ENCODE data around the gene TMEM140. TPM values are rescaled to one million over a fixed set of nuclear protein-coding genes. Genes with fewer than 3 reads are reported as not detected.
A peak's percentile ranks its signal among the peaks of the same experiment; 100 is the strongest.

Gene TMEM140
- polyA plus RNA-seq: 10 to 100 TPM in 3 of 4 donors, 1 to 10 TPM in 1; 5.4 to 19.3 (median 12.4) TPM
- long read RNA-seq, donor 1, transcript TMEM140-201 (2 exons, 1,997 nt): major isoform, 5 of 5 reads
- long read RNA-seq, donor 1, partial matches to known transcripts: 0 of 5 reads
- long read RNA-seq, donor 1, other reads (novel, unspliced or antisense): 0 of 5 reads
- long read RNA-seq, donor 2, partial matches to known transcripts: 0 of 1 reads
- long read RNA-seq, donor 2, other reads (novel, unspliced or antisense): 0 of 1 reads
- long read RNA-seq, donor 3, partial matches to known transcripts: 0 of 4 reads
- long read RNA-seq, donor 3, other reads (novel, unspliced or antisense): 0 of 4 reads
- long read RNA-seq, donor 4: 0 reads
- long read RNA-seq, donor 5, partial matches to known transcripts: 0 of 1 reads
- long read RNA-seq, donor 5, other reads (novel, unspliced or antisense): 0 of 1 reads
- long read RNA-seq, donor 6, transcript TMEM140-201 (2 exons, 1,997 nt): major isoform, 5 of 5 reads
- long read RNA-seq, donor 6, partial matches to known transcripts: 0 of 5 reads
- long read RNA-seq, donor 6, other reads (novel, unspliced or antisense): 0 of 5 reads
- long read RNA-seq, donor 7: 0 reads
- long read RNA-seq, donor 8: 0 reads
- long read RNA-seq, donor 9, partial matches to known transcripts: 0 of 1 reads
- long read RNA-seq, donor 9, other reads (novel, unspliced or antisense): 0 of 1 reads
- long read RNA-seq, donor 10, partial matches to known transcripts: 0 of 1 reads
- long read RNA-seq, donor 10, other reads (novel, unspliced or antisense): 0 of 1 reads

- WGBS, 3 donors: 1 to 3% (median 2%) methylated on average over 13 of the region's 13 CpGs
- Histone ChIP-seq H3K27me3 (ENCODE audit: control insufficient read depth in 3 of 3, insufficient read depth in 3 of 3, low read length in 3 of 3) (no peaks in the 10 kb centered on the region), H3K9me3 (ENCODE audit: control insufficient read depth in 2 of 2, insufficient read depth in 1 of 2, low read depth in 1 of 2, low read length in 1 of 2) (no peaks in the 10 kb centered on the region), H3K4me1 (ENCODE audit: control insufficient read depth in 3 of 3, insufficient read depth in 2 of 3, low read depth in 1 of 3, low read length in 2 of 3) (peaks cover 6 to 11% (median 6%) of the 10 kb centered on the region in 3 donors), H3K4me3 (ENCODE audit: low read depth in 1 of 3, low read length in 3 of 3) (peak within 1 kb of the TSS; percentile 17 to 59 (median 47)), H3K27ac (ENCODE audit: low read depth in 1 of 3, low read length in 2 of 3) (peak within 1 kb of the TSS; percentile 87 to 93 (median 89)), H3K36me3 (ENCODE audit: control insufficient read depth in 3 of 3, insufficient read depth in 2 of 3, low read depth in 1 of 3, low read length in 3 of 3) (peaks cover 0 to 3% (median 0%) of the 10 kb centered on the region in 3 donors)
- peak; percentile 93 to 94 for DNase-seq
- FAIRE-seq: no peak
Observed at GRCh38 chr7:135147899-135148721, at the start of gene TMEM140. Gene TMEM140 (plus strand): TSS chr7:135148072. CDS start chr7:135164442, 16,370 bp downstream.

DNA sequence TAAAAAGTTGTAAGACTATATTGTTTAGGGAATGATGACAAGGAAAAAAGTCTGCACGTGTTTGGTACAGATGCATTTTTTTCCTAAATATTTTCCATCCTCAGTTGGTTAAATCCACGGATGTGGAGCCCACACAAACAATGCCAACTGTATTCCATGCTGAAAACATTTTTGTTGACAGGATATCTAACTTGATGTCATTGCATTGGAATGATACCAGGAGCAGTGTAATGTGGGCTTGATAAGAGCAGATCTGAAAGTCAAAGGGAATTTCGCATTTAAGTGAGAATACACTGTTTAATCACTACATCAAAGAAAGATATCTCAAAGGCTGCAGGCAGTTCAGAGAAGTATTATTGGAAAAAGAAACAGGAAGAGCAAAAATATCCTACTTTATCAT lies 49.5 kb upstream of the TMEM140 start:
- 48 to 51% (median 50%) methylated on average over 3 of the region's 3 CpGs for WGBS, 3 donors
- no peaks in the 10 kb centered on the region for H3K9me3 ChIP-seq (ENCODE audit: control insufficient read depth in 2 of 2, insufficient read depth in 1 of 2, low read depth in 1 of 2, low read length in 1 of 2)
- DNase-seq: no peak
- no peak overlapping the region for H3K4me3 ChIP-seq (ENCODE audit: low read depth in 1 of 3, low read length in 3 of 3)
- H3K36me3 ChIP-seq (ENCODE audit: control insufficient read depth in 3 of 3, insufficient read depth in 2 of 3, low read depth in 1 of 3, low read length in 3 of 3): no peaks in the 10 kb centered on the region
- no peak overlapping the region for H3K27ac ChIP-seq (ENCODE audit: low read depth in 1 of 3, low read length in 2 of 3)
- H3K27me3 ChIP-seq (ENCODE audit: control insufficient read depth in 3 of 3, insufficient read depth in 3 of 3, low read length in 3 of 3): no peaks in the 10 kb centered on the region
- FAIRE-seq: no peak
- no peaks in the 10 kb centered on the region for H3K4me1 ChIP-seq (ENCODE audit: control insufficient read depth in 3 of 3, insufficient read depth in 2 of 3, low read depth in 1 of 3, low read length in 2 of 3)

- no peak overlapping the region for H3K27ac ChIP-seq (ENCODE audit: low read depth in 1 of 3, low read length in 2 of 3)
- H3K9me3 ChIP-seq (ENCODE audit: control insufficient read depth in 2 of 2, insufficient read depth in 1 of 2, low read depth in 1 of 2, low read length in 1 of 2): no peaks in the 10 kb centered on the region
- no peaks in the 10 kb centered on the region for H3K4me1 ChIP-seq (ENCODE audit: control insufficient read depth in 3 of 3, insufficient read depth in 2 of 3, low read depth in 1 of 3, low read length in 2 of 3)
- no peaks in the 10 kb centered on the region for H3K27me3 ChIP-seq (ENCODE audit: control insufficient read depth in 3 of 3, insufficient read depth in 3 of 3, low read length in 3 of 3)
- no peaks in the 10 kb centered on the region for H3K36me3 ChIP-seq (ENCODE audit: control insufficient read depth in 3 of 3, insufficient read depth in 2 of 3, low read depth in 1 of 3, low read length in 3 of 3)
- no peak for DNase-seq
- no peak for FAIRE-seq
- H3K4me3 ChIP-seq (ENCODE audit: low read depth in 1 of 3, low read length in 3 of 3): no peak overlapping the region
Observed at GRCh38 chr7:135100856-135101255, 47.0 kb upstream of the TMEM140 start.

GRCh38 chr7:135102372-135102771 lies 45.5 kb upstream of the TMEM140 start:
- no peak overlapping the region for H3K27ac ChIP-seq (ENCODE audit: low read depth in 1 of 3, low read length in 2 of 3)
- DNase-seq: no peak
- FAIRE-seq: no peak

DNA sequence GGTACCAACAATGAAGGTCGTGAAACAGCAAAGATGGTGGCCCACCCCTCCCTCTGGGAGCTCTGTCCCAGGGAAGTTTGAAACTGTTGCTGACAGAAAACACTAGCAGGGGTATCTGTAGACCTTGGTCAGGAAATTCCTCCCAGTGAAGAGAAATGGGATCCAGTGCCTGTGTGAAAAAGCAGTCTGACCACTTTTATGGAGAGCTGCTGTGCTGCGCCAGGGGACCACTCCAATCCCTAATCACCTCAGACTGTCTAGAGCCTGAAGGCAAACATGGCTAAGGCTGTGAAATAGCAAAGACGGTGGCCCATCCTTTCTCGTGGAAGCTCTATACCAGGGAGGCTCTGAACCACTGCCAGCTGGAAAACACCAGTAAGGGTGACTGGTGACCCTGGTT lies 38.3 kb upstream of the TMEM140 start:
- Histone ChIP-seq H3K27ac (ENCODE audit: low read depth in 1 of 3, low read length in 2 of 3) (no peak overlapping the region), H3K4me3 (ENCODE audit: low read depth in 1 of 3, low read length in 3 of 3) (no peak overlapping the region), H3K36me3 (ENCODE audit: control insufficient read depth in 3 of 3, insufficient read depth in 2 of 3, low read depth in 1 of 3, low read length in 3 of 3) (no peaks in the 10 kb centered on the region), H3K9me3 (ENCODE audit: control insufficient read depth in 2 of 2, insufficient read depth in 1 of 2, low read depth in 1 of 2, low read length in 1 of 2) (no peaks in the 10 kb centered on the region), H3K27me3 (ENCODE audit: control insufficient read depth in 3 of 3, insufficient read depth in 3 of 3, low read length in 3 of 3) (no peaks in the 10 kb centered on the region), H3K4me1 (ENCODE audit: control insufficient read depth in 3 of 3, insufficient read depth in 2 of 3, low read depth in 1 of 3, low read length in 2 of 3) (no peaks in the 10 kb centered on the region)
- FAIRE-seq (no peak), DNase-seq (no peak)
- WGBS, 3 donors: 77 to 91% (median 83%) methylated on average over 4 of the region's 4 CpGs

More at GRCh38 chr7:135102372-135102771, 45.5 kb upstream of the TMEM140 start:
- H3K4me1 ChIP-seq (ENCODE audit: control insufficient read depth in 3 of 3, insufficient read depth in 2 of 3, low read depth in 1 of 3, low read length in 2 of 3): no peaks in the 10 kb centered on the region
- no peak overlapping the region for H3K4me3 ChIP-seq (ENCODE audit: low read depth in 1 of 3, low read length in 3 of 3)
- H3K36me3 ChIP-seq (ENCODE audit: control insufficient read depth in 3 of 3, insufficient read depth in 2 of 3, low read depth in 1 of 3, low read length in 3 of 3): no peaks in the 10 kb centered on the region
- no peaks in the 10 kb centered on the region for H3K27me3 ChIP-seq (ENCODE audit: control insufficient read depth in 3 of 3, insufficient read depth in 3 of 3, low read length in 3 of 3)
- no peaks in the 10 kb centered on the region for H3K9me3 ChIP-seq (ENCODE audit: control insufficient read depth in 2 of 2, insufficient read depth in 1 of 2, low read depth in 1 of 2, low read length in 1 of 2)

DNA sequence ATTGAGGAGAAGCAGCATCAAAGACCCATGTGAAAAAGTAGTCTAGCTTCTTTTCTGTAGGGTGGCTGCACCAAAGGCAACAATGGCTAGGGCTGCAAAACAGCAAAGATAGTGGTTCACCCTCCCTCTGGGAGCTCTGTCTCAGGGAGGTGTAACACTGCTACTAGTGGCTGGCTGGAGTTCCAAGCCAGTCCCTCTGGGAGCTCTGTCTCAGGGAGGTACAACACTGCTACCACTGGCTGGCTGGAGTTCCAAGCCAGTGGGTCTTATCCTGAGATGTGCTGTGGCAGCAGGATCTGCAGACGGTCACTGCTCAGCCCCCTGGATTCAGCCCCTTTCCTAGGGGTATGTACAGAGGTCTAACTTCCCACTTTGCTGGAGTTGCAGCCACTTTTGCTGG lies 37.9 kb upstream of the TMEM140 start:
- no peak for DNase-seq
- WGBS, 3 donors: 80 to 94% (median 85%) methylated on average over 1 of the region's 1 CpG
- no peak overlapping the region for H3K4me3 ChIP-seq (ENCODE audit: low read depth in 1 of 3, low read length in 3 of 3)

GRCh38 chr7:135111379-135111778 lies 36.5 kb upstream of the TMEM140 start:
- Histone ChIP-seq H3K4me3 (ENCODE audit: low read depth in 1 of 3, low read length in 3 of 3) (no peak overlapping the region), H3K36me3 (ENCODE audit: control insufficient read depth in 3 of 3, insufficient read depth in 2 of 3, low read depth in 1 of 3, low read length in 3 of 3) (no peaks in the 10 kb centered on the region), H3K4me1 (ENCODE audit: control insufficient read depth in 3 of 3, insufficient read depth in 2 of 3, low read depth in 1 of 3, low read length in 2 of 3) (no peaks in the 10 kb centered on the region), H3K9me3 (ENCODE audit: control insufficient read depth in 2 of 2, insufficient read depth in 1 of 2, low read depth in 1 of 2, low read length in 1 of 2) (no peaks in the 10 kb centered on the region), H3K27me3 (ENCODE audit: control insufficient read depth in 3 of 3, insufficient read depth in 3 of 3, low read length in 3 of 3) (no peaks in the 10 kb centered on the region), H3K27ac (ENCODE audit: low read depth in 1 of 3, low read length in 2 of 3) (no peak overlapping the region)
- 51 to 59% (median 53%) methylated on average over 2 of the region's 2 CpGs for WGBS, 3 donors
- FAIRE-seq (no peak), DNase-seq (no peak)

More for the DNA sequence above, 37.9 kb upstream of the TMEM140 start:
- Histone ChIP-seq H3K36me3 (ENCODE audit: control insufficient read depth in 3 of 3, insufficient read depth in 2 of 3, low read depth in 1 of 3, low read length in 3 of 3) (no peaks in the 10 kb centered on the region), H3K27me3 (ENCODE audit: control insufficient read depth in 3 of 3, insufficient read depth in 3 of 3, low read length in 3 of 3) (no peaks in the 10 kb centered on the region), H3K27ac (ENCODE audit: low read depth in 1 of 3, low read length in 2 of 3) (no peak overlapping the region), H3K9me3 (ENCODE audit: control insufficient read depth in 2 of 2, insufficient read depth in 1 of 2, low read depth in 1 of 2, low read length in 1 of 2) (no peaks in the 10 kb centered on the region), H3K4me1 (ENCODE audit: control insufficient read depth in 3 of 3, insufficient read depth in 2 of 3, low read depth in 1 of 3, low read length in 2 of 3) (no peaks in the 10 kb centered on the region)
- FAIRE-seq: no peak

DNA sequence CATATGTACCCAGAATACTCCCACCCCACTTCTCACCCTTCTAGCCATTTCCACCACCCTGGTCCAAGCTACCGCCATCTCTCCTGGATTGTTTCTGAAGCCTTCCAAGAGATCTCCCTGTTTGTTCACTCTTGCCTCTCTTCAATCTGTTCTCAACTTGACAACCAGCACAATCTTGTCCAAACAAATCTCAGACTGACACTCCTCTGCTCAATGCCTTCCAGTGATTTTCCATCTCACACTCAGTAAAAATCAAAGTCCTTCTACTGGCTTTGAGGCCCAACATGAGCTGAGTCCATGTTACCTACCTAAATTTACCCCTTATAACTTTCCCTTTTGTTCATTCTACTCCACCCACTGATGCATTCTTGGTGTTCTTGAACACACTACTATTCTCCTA lies 33.2 kb upstream of the TMEM140 start:
- Histone ChIP-seq H3K4me1 (ENCODE audit: control insufficient read depth in 3 of 3, insufficient read depth in 2 of 3, low read depth in 1 of 3, low read length in 2 of 3) (no peaks in the 10 kb centered on the region), H3K36me3 (ENCODE audit: control insufficient read depth in 3 of 3, insufficient read depth in 2 of 3, low read depth in 1 of 3, low read length in 3 of 3) (no peaks in the 10 kb centered on the region), H3K27ac (ENCODE audit: low read depth in 1 of 3, low read length in 2 of 3) (no peak overlapping the region), H3K4me3 (ENCODE audit: low read depth in 1 of 3, low read length in 3 of 3) (no peak overlapping the region), H3K27me3 (ENCODE audit: control insufficient read depth in 3 of 3, insufficient read depth in 3 of 3, low read length in 3 of 3) (no peaks in the 10 kb centered on the region), H3K9me3 (ENCODE audit: control insufficient read depth in 2 of 2, insufficient read depth in 1 of 2, low read depth in 1 of 2, low read length in 1 of 2) (peaks cover 0 to 3% of the 10 kb centered on the region in 2 donors)
- FAIRE-seq (no peak), DNase-seq (no peak)
- WGBS, 3 donors: 99 to 100% (median 100%) methylated on average over 1 of the region's 1 CpG

Measured in small intestine (tissue), 16 donors.